PFSK-1 (cell line): Measurements from ENCODE around the gene TSPAN13.

Experiments
- FOXP2 ChIP-seq: optimal IDR thresholded peaks from 2 replicates; pipeline ENCODE3; 2011; ENCODE audit warnings: borderline replicate concordance, control low read depth, inconsistent platforms; ENCODE audit not compliant: insufficient read depth; ENCODE audit errors: extremely low read length, extremely low read depth
- POLR2AphosphoS5 ChIP-seq: IDR thresholded peaks from 2 replicates; pipeline ENCODE4 v1.6.1; 2012; ENCODE audit warnings: low read depth, mild to moderate bottlenecking, control low read depth, low read length, moderate library complexity
- SIN3A ChIP-seq: IDR thresholded peaks from 2 replicates; pipeline ENCODE4 v1.6.1; 2012; ENCODE audit warnings: mild to moderate bottlenecking, low read length, moderate library complexity, borderline replicate concordance; ENCODE audit not compliant: insufficient read depth
- TAF1 ChIP-seq: IDR thresholded peaks from 2 replicates; pipeline ENCODE4 v1.6.1; 2012; ENCODE audit warnings: low read length, control low read depth, borderline replicate concordance; ENCODE audit not compliant: insufficient read depth
- TF ChIP-seq, protein P1 (sequence below), 2 experiments: IDR thresholded peaks; 2 replicates each; pipeline versions ENCODE4 v1.6.1 to v1.8.0; 2011 to 2012; ENCODE audit warnings: low read depth in 2 of 2, low read length in 2 of 2, control low read depth in 1 of 2, inconsistent platforms in 1 of 2, mild to moderate bottlenecking in 1 of 2, moderate library complexity in 1 of 2; ENCODE audit not compliant: insufficient read depth in 1 of 2

TSPAN13 gene

DNA sequence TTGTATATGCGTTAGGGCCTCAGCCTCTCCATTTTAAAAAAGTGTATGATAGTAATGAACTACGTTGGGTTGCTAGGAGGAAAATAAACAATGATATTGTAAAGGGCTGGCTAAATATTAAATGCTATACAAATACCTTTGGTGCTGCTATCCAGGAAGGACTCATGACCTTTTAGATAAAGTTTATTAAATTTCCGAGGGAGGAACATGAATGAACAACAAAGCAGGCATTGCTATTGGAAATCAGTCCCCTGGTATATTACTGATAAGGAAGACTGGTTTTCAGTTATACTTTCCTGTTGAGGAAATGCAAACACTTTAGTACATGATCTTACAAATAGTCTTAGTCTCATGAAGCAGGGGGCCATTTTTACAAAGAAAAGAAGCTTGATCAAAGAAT is 68.5 kb downstream of the TSPAN13 start:
- TF ChIP-seq SIN3A (no peak), TAF1 (no peak), FOXP2 (no peak), POLR2AphosphoS5 (no peak)
- TF ChIP-seq, protein P1, sequence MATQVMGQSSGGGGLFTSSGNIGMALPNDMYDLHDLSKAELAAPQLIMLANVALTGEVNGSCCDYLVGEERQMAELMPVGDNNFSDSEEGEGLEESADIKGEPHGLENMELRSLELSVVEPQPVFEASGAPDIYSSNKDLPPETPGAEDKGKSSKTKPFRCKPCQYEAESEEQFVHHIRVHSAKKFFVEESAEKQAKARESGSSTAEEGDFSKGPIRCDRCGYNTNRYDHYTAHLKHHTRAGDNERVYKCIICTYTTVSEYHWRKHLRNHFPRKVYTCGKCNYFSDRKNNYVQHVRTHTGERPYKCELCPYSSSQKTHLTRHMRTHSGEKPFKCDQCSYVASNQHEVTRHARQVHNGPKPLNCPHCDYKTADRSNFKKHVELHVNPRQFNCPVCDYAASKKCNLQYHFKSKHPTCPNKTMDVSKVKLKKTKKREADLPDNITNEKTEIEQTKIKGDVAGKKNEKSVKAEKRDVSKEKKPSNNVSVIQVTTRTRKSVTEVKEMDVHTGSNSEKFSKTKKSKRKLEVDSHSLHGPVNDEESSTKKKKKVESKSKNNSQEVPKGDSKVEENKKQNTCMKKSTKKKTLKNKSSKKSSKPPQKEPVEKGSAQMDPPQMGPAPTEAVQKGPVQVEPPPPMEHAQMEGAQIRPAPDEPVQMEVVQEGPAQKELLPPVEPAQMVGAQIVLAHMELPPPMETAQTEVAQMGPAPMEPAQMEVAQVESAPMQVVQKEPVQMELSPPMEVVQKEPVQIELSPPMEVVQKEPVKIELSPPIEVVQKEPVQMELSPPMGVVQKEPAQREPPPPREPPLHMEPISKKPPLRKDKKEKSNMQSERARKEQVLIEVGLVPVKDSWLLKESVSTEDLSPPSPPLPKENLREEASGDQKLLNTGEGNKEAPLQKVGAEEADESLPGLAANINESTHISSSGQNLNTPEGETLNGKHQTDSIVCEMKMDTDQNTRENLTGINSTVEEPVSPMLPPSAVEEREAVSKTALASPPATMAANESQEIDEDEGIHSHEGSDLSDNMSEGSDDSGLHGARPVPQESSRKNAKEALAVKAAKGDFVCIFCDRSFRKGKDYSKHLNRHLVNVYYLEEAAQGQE (IDR thresholded peaks at IDR 0.05; ENCODE audit: insufficient read depth in 1 of 2, low read depth in 2 of 2, low read length in 2 of 2): no peak

DNA sequence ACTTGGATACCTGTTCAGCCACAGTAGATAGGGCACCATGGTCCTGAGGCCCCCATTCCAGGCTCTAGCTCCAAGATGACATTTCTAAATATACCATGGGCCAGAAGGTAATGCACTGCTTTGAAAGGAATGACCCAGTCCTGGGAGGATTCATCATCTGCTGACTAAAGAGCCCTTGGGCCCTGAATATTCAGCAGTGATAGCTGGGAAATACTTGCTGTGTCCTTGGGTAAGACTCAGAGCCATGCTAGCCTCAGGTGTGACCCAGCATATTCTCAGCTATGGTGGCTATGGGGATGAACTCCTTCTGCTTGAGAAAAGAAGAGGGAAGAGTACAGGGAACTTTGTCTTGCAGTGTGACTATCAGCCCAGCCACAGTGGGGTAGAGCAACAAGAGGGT is 72.5 kb downstream of the TSPAN13 start:
- TF ChIP-seq SIN3A: no peak
- TF ChIP-seq POLR2AphosphoS5: no peak
- TF ChIP-seq TAF1: no peak
- TF ChIP-seq FOXP2: no peak
- TF ChIP-seq, protein P1 (IDR thresholded peaks at IDR 0.05; ENCODE audit: insufficient read depth in 1 of 2, low read depth in 2 of 2, low read length in 2 of 2): no peak

DNA sequence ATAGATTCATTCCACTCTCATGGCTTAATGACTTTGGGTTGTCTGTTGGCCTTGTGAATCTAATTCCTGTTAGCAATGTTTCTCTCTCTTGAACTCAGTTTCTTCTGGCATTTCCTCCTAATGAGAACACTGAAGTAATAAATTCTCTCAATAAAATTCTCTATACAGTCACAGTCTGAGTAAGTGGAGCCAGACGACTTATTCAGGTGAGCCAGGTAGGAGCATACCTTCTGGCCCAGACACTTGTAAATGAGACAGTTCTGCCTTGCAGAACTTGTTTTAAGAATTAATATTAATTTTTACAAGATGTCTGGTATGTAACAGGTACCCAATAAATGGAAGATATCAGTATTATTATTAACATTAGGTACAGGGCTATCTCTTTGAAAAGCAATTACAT is 79.8 kb downstream of the TSPAN13 start:
- no peak for TF ChIP-seq POLR2AphosphoS5
- TF ChIP-seq, protein P1 (IDR thresholded peaks at IDR 0.05; ENCODE audit: insufficient read depth in 1 of 2, low read depth in 2 of 2, low read length in 2 of 2): no peak
- TF ChIP-seq FOXP2: no peak
